C4-2B (cell line): ENCODE measurements around the gene SOCS3.

Experiments
- CTCF ChIP-seq: fragments of 450-650 bp; conservative IDR thresholded peaks from 2 replicates; pipeline ENCODE4 v1.5.1; 2017; ENCODE audit warnings: mild to moderate bottlenecking
- ZFX ChIP-seq: fragments of 450-650 bp; IDR thresholded peaks from 2 replicates; pipeline ENCODE4 v1.6.1; 2017

GRCh38 chr17:78358538-78359320, 1.1 kb downstream of the SOCS3 start:
- TF ChIP-seq CTCF = no peak
- no peak for TF ChIP-seq ZFX
